Skeletal muscle cell (primary cell): ENCODE results near the gene AFDN.

Experiments used
- DNase-seq: peaks from one replicate; pipeline ENCODE4 v3.0.0-alpha.2; 2010; ENCODE audit warnings: low read depth
- H3K4me3 ChIP-seq: 2 replicates; pipeline ENCODE4 v1.5.1; 2011; ENCODE audit warnings: low read depth, mild to moderate bottlenecking, control low read depth, low read length, moderate library complexity

The AFDN gene

DNA sequence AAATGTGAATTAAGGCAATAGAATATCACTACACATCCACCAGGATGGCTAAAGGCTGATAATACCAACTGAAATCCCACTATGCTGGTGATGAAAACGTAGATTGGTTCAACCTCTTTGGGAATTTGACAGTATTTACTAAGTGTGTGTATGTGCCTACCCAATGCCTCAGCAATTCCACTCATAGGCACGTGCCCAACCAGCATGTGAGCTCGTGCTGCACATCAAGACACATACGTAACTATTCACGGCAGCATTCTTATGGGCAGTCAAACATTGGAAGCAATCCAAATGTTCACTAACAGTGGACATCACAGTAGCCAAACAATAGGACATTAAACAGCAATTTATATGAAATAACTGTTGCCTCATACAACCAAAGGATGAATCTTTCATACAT lies 15.7 kb upstream of the AFDN start:
- DNase-seq, result no peak
- no peak overlapping the region for H3K4me3 ChIP-seq

DNA sequence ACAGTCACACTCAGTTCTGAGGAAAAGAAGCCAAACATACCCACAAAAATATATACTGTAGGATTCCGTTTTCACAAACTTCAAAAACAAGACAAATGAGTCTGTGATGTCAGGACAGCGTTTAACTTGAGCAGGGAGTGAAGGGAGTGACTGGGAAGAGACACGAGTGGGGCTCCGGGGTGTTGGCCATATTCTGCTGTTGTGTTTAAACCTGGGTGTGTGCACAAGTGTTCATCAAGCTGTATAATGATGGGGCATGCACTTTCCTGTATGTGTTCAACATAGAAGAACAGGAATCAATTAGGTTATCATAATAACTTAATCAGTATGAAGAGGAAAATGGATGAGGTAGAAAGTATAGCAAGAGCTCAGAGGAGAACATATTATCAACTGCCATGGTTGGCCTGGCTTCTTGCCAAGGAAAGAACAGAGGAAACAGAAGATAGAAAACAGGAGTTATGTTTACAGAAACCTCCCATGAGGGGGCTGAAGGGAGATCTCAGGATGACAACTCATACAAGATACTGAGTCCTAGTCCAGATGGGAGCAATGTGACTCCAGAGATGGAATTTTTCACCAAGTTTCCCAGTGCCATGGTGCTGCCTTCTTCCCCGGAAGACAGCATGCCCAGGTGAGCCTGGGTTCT lies 15.1 kb upstream of the AFDN start:
- no peak for DNase-seq
- no peak overlapping the region for H3K4me3 ChIP-seq

DNA sequence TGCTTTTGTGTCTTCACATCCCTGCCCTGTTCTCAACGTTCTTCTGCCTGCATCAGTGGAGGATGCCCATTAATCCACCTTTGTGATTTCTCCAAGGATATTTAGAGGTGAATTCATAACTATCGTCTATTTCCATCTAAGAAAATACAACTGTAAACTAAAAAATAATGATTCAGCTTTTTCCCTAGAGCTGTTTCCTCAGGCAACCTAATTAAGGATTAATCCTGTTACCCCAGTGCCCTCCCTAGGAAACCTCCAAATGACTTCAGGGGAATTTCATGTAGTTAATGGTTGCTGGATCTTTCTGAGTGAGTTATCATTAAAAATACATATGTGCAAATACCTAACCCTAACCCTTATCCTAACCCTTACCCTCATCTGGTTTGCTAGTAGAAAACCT lies 14.6 kb upstream of the AFDN start:
- no peak for DNase-seq
- H3K4me3 ChIP-seq, result no peak overlapping the region

DNA sequence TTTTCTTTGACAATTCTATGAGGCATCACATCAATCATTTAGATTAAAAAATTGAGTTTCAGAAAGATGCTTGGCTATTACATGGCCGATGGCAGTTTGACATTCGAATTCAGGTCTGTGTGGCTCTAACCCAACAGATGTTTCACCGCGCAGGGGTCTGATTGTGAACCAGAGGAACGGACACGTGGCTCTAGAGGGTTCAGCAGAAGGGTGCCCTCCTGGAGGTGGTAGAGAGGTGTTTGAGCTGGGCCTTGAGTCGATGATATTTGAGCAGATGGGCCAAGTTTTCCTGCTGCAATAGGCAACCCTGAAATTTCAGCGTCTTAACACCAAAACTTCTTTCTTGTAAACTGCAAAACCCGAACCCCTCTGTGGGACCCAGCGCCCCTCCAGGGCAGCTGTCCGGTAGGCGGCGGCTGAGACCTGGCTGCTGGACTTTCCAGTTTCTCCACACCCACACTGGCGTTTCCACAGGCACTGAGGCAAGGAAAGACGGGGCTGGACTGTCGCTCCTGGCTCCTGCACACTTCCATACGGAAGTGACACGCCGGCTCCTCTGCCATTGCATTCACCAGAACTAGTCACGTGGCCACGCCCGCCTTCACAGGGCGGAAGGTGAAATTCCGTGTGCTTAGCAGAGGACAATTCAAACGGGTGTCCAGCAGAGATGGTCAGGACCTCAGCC lies 11.3 kb upstream of the AFDN start:
- no peak for DNase-seq
- no peak overlapping the region for H3K4me3 ChIP-seq

DNA sequence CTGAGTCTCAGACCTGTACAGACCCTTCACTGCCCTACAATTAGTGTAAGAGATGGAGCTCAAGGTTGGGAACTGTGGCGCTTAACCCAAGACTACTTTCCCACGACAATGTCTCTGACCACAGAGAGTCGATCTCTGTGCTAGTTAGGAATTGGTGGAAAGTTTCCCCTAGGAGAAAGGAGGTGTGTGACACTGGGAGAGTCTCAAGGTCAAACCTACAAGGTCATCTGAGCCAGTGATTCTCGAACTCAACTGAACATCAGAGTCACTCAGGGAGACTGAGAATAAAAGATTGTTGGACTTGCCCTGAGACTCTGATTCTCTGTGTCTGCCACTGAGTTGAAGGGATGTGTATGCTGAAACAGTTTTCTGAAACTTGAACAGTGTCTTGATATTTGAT lies 9.7 kb upstream of the AFDN start:
- no peak overlapping the region for H3K4me3 ChIP-seq
- no peak for DNase-seq

DNA sequence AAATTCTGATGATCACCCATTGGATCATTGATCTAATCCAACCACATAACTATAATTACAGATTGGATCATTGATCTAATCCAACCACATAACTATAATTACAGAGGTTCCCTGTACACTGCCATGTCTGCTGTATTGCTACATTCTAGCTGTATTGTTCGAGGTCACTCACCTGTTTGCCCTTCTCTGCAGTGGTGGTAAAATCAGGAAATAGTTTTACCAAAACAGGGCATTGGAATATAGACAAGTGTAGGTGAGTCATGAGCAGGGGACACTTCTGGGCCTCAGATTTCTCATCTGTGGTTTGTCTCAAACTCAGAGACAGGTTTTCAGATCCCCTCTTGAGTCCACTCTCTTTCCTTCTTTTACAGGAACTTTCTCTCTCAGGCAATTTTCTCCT lies 9.0 kb upstream of the AFDN start:
- H3K4me3 ChIP-seq, result no peak overlapping the region
- no peak for DNase-seq

DNA sequence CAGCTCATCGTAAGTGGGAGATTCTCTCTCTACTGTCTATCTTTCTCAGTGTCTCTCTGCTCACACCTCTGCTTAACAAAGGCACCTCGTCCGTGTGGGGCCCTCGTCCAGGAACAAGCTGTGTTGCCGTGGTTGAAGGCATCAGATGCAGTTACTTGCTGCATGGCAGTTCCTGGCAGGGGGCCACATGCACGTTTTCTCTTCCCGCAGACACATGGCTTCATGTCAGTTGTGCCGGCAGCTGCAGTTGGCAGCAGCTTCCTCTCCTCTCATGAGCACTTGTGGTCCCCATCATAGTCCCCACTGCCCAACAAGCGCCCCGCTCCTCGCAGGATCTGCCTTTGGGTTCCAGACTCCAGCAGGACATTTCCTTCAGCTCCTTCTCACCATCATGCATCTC lies 7.1 kb upstream of the AFDN start:
- H3K4me3 ChIP-seq, result no peak overlapping the region
- no peak for DNase-seq

DNA sequence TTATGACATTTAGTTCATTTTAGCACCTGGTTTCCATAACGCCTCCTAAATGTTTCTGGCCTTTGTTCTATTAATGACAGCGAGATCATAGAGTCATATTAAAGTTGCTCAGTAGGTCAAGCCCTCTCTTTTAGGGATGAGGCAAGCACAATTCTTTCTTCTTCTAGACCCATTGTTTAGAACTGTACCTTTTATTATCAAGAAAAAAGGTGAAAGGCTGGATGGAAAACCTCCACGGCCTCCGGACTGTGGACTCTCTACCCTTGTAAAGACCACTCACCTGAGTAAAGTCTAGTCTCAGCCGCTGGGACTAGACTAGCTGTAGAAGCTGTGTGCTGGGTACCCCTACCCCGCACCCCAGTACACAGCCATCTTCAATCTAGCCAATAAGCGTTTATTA lies 6.0 kb upstream of the AFDN start:
- no peak overlapping the region for H3K4me3 ChIP-seq
- no peak for DNase-seq

DNA sequence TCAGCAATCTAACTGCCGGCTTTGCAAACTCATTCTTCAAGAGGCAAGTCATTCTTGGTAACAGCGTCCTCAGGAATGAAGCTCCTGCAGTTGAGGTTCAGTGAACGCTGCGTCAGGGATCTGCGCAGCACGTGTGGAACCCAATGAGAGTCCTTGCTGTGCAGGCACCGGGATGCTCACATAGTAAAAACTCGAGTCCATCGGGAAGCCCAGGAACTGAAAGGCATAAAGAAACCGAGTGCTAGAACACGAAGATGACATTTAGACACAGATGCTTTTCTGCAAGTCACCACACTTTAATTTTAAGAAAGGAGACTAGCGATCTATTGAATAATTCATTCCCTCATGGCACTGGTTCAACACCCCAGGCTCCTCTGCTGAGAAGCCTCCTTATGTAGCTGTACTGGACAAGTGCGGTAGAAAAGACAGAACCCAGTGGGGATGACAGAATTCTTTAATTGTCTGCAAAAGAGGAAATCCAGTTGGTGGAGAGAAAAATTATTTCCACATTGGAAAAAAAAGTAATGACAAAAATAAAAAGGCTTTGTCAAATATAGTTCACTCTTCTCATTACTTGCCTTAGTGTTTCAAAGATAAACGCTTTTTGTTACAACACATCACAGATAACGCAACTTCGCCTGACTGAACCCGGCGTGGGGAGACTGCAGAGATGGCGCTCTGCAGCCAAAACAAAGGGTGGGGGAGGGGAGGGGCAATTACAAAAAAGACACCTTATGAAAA lies 1.9 kb upstream of the AFDN start:
- H3K4me3 ChIP-seq, result peak overlapping the region; percentile 88
- DNase-seq, result no peak

DNA sequence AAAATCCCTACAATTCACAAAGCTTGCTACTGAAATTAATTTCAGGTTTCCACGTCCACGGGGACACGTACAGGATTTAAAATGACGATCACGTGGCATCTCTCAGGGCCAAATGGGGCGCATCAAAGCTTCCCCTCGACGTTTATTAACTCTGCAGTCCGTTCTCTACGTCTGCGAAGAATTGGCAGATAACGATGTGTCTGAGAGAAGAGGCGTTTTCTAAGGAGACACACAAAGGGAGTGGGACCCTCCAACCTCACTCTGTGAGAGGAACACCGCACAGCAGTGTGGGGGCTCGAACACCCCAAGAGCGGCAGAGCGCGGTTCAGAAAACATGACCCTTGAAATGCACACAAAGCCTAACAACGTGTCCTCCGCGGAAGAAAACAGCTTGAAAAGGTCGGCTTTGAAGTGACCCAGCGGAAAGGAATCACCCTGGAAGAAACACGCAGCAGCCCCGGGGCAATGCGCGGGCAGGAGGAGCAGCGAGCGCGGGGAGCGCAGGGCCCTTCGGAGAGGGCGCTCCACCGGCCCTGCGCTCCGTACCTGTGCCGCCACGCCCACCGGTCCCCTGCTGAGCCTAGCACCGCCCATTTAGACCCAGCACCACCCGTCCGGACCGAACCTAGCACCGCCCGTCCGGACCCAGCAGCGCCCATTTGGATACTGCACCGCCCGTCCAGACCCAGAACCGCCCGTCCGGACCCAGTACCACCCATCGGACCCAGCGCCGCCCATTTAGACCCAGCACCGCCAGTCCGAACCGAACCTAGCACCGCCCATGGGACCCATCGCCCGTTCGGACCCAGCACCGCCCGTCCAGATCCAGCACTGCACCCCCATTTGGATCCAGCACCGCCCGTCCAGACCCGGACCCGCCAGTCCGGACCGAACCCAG lies 1.1 kb upstream of the AFDN start:
- peak overlapping the region; percentile 88 for H3K4me3 ChIP-seq
- DNase-seq, result no peak

DNA sequence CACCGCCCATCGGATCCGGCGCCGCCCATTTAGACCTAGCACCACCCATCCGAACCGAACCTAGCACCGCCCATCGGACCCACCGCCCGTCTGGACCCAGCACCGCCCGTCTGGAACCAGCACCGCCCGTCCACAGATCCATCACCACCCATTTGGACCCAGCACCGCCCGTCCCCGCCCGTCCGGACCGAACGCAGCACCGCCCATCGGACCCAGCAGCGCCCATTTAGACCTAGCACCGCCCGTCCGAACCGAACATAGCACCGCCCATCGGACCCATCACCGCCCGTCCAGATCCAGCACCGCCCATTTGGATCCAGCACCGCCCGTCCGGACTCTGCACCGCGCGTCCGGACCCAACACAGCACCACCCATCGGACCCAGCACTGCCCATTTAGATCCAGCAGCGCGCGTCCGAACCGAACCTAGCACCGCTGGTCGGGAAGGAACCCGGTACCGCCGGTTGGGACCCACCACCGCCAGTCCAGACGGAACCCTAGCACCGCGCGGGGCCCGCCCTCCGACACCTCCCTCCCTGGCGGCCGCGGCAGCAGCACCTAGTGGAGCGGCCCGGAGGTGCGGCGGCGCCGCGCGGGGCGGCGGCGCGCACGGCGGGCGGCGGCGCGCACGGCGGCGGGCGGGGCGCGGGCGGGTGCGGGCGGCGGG lies 348 bp upstream of the AFDN start:
- no peak for DNase-seq
- H3K4me3 ChIP-seq, result peak overlapping the region; percentile 88

DNA sequence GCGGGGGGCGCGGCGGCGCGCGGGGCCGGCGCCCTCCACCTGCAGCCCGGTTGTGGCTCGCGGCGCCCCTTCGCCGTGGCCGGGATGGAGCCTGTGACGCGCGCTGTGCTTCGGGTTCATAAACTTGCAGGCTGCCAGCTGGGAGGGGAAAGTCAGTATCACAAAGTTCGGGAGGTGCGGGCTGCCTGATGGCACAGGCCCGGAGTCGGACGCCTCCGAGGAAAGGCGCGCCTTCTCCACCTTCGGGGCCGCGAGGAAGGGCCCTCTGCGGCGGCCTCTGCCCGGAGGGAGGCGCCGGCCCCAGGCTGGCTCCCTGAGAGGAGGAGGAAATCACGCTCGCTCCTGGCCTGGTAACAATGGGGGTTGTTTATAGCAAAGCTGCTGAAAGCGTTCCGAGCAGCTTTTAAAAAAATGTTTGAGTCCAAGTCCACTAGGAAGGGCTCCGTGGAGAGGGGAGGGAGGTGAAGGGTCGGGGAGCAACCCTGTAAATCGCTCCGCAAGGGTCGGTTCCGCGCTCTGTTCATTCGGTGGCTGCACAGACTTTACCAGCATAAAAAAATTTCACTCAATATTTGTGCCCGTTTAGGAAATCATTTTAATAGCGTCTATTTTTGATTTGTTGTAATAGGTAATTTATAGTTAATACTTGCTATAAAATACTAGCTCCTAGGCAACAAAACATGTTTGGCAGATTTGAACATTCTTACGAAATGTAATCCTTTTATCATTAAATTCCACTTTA lies 1.0 kb downstream of the AFDN start:
- H3K4me3 ChIP-seq, result peak overlapping the region; percentile 68
- no peak for DNase-seq

DNA sequence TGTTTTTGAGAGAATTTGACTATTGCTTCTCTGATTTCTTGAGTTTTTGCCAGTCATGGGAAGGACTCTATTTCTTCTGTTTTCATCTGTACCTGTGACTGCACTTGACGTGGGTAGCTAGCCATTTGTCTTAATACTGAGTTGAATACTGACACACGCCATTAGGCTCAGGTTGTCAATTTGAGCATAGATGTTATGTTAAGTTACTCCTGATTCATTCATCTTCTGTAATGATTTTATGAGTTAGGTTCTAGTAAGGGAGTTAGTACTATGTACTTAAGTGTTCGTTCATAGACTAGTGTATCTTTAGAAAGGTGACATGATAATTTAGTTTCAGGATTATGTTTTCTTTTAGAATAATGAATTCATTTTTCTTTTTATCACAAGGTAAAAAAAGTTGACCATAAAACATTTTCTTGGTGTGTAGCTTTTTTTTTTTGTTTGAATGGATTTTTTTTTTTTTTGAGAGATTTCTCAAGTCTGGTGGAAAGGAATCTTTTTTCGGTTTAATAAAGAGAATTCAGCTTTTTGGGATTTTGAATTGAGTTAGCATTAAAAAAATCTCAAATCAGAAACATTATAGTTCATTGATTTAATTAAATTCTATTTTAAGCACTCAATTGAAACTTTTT lies 1.7 kb downstream of the AFDN start:
- no peak for DNase-seq
- no peak overlapping the region for H3K4me3 ChIP-seq

DNA sequence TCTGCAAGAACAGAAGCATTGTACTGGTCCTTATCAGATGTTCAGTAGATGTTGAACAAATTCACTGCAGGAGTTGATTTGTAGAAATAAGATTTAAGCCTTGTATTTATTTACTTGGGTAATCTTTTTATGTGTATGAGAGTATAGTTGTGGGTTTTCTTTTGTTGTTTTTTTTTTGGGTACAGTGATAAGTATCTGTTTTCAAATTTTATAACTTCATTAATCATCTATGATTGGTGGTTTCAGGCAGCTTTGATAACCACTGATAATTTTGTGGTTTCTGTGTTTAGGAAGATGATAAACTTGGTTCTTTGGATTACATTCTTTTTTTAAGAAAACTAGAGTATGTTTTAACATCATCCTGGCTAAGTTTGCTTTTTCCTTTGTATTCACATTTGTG lies 2.8 kb downstream of the AFDN start:
- DNase-seq, result no peak
- H3K4me3 ChIP-seq, result no peak overlapping the region

DNA sequence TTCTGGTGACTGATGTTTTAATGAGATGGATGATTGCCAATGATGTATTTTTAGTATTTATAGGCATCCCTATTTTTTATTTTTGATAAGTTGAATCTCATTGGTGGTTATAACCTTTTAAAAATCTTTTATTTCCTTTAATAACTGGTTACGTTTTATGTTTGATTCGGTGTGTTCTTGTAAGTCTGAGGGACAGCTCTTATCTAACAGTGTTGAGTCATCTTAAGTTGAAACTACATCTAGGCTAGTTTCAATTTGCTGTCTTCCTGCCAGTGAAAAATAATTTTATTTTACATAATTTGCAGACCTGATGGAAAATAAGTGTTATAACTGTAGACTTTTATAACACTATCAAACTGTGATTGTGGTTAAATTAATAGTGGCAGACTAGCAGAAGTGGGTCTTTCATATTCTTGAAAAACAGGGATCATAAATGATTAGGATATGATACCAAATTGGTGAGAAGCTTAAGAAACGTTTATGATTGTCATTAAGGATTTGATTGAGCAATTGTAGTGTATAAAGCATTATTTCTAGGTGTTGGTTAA lies 4.6 kb downstream of the AFDN start:
- no peak for DNase-seq

DNA sequence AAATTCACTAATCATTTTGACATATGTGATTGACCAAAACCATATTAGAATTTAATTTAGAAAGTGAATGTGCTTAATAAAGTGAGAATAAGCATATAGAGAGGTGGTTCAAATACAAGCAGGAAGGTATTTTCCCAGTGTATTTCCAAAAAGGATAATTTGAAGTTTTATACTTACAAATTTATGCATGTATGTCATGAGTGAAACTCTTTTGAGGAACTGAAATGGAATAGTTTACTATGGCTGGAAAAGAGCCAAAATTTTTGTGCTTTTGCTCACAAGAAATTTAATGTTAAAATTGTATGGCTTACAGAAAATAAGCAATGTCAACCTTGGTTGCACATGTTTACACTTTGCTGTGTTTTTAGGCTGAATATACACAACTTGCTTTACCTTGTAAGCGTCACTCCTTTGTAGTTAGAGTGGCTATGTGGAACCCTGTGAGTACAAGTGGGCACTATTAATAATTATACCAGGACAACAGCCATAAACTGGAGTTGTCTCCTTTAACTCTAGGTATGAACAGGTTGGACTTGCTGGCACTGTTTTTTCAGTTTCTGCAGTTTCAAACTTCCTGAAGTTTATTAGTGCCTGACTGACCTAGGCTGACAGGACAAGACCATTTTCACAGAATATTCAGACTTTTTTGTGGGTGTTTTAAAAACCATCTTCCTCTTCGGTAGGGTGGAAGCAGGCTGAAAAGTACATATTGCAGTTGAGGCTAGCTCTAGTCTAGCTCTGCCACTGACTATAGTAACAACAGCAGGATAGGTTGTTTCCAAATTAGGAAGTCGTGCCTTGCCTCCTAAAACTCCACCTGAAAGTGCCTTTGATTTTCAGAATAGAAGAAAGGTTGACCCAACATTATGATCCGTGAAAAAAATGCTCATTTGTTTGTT lies 6.0 kb downstream of the AFDN start:
- DNase-seq, result no peak
- no peak overlapping the region for H3K4me3 ChIP-seq

More for the DNA sequence above, 4.6 kb downstream of the AFDN start:
- H3K4me3 ChIP-seq, result no peak overlapping the region

DNA sequence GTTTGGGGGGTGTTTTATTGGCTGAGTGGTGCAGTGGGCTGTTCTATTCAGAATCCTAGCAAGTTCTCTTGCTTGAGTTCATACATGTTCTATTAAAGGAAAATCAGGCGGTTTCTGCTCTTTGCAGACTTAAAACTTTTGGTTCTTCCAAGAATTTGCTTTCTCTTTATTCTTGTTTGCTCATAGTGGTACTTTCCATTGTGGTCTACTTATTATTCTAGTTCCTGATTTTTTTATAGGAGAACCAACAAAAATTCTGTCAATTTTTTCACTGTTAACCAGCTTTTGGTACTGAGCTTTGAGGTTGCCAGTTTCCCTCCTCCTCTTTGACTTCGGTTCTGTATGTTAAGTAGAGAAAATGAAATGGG lies 6.7 kb downstream of the AFDN start:
- DNase-seq, result no peak

More for the DNA sequence above, 6.7 kb downstream of the AFDN start:
- no peak overlapping the region for H3K4me3 ChIP-seq
